Right lobe of liver (tissue), 4 donors: ENCODE data around the gene BSPRY.

Source experiments
- CTCF ChIP-seq, 4 donors: fragments of 200-600 bp in 3 of 4; fragments of 450-650 bp in 1 of 4; IDR thresholded peaks; one replicate each; pipeline versions ENCODE4 v1.5.1 to v1.8.0; 2016 to 2022; ENCODE audit warnings: antibody characterized with exemption in 4 of 4, mild to moderate bottlenecking in 2 of 4
- POLR2A ChIP-seq: fragments of 450-650 bp; IDR thresholded peaks from one replicate; pipeline ENCODE4 v1.6.1; 2017; ENCODE audit warnings: antibody characterized with exemption, mild to moderate bottlenecking
- donor health status: DM: no; HTN: no; CAD: no.
- donor health status: DM: no; HTN: no; CAD: no.
- donor health status: DM: no; HTN: yes; CAD: no.

GRCh38 chr9:113361304-113362018 lies 12.1 kb downstream of the BSPRY start:
- TF ChIP-seq CTCF (IDR thresholded peaks at IDR 0.05) (no peak), POLR2A (no peak)
